Thoracic aorta (tissue), 2 donors: ENCODE data around the gene RAB11FIP3. TPM values are rescaled to one million over a fixed set of nuclear protein-coding genes. Genes with fewer than 3 reads are reported as not detected.

Source experiments
- ATAC-seq: fragments of 150-250 bp; one replicate; pipeline ENCODE4 v1.8.0; 2017; ENCODE audit warnings: low read depth; ENCODE audit not compliant: insufficient number of reproducible peaks, low FRiP score
- DNase-seq: peaks from one replicate; pipeline ENCODE4 v3.0.0-alpha.2; 2020; ENCODE audit warnings: low spot score
- H3K27ac ChIP-seq, 2 donors: fragments of 200-600 bp; sonication (generic); 1 replicate in 1 of 2; 2 replicates in 1 of 2; pipeline ENCODE4 v1.5.1; 2016; ENCODE audit warnings: mild to moderate bottlenecking in 2 of 2, moderate library complexity in 2 of 2
- H3K27me3 ChIP-seq: fragments of 200-600 bp; sonication (generic); replicated peaks from 2 replicates; pipeline ENCODE4 v1.6.0; 2016; ENCODE audit warnings: mild to moderate bottlenecking; ENCODE audit not compliant: insufficient read depth
- H3K36me3 ChIP-seq: fragments of 200-600 bp; sonication (generic); one replicate; pipeline ENCODE4 v1.5.1; 2016
- H3K4me1 ChIP-seq, 2 donors: fragments of 200-600 bp; sonication (generic); 1 replicate in 1 of 2; 2 replicates in 1 of 2; pipeline versions ENCODE4 v1.5.1 to v1.6.0; 2016; ENCODE audit warnings: low read depth in 2 of 2, mild to moderate bottlenecking in 1 of 2; ENCODE audit not compliant: control insufficient read depth in 1 of 2
- H3K4me3 ChIP-seq: fragments of 200-600 bp; sonication (generic); 2 replicates; pipeline ENCODE4 v1.5.1; 2016; ENCODE audit warnings: mild to moderate bottlenecking
- H3K9me3 ChIP-seq: fragments of 200-600 bp; sonication (generic); 2 replicates; pipeline ENCODE4 v1.5.1; 2016
- total RNA-seq, 2 donors: library from RNA; depleted of rRNA; stranded (reverse); fragments of >200 nt; gene quantifications; one replicate each; pipeline versions ENCODE4 v1.1.0 to v1.2.3, GENCODE V29; 2016
- TF ChIP-seq, protein P1 (sequence below): fragments of 200-600 bp; sonication (generic); IDR thresholded peaks from one replicate; pipeline ENCODE4 v1.5.1; 2019; ENCODE audit warnings: antibody characterized with exemption

RAB11FIP3 gene
- total RNA-seq, 2 donors from 2014 or later = 70.1 to 71.1 TPM

DNA sequence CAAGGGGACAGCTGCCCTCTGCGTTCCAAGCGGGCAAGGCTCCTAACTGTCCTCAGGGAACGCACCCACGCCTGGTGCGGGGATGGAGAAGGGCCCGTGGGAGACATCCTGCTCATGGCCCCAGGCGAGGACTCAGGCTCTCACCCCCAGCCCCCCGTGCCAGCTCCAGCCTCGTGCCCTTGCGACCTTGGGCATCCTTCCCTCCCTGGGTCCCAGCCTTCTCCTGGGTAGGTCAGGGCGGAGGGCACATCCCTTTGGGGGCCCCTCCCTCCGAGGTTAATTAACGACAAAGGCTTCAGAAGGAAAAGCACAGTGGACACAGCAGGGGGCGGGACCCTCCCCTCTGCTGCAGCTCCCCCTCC lies 46.6 kb upstream of the RAB11FIP3 start:
- Histone ChIP-seq H3K4me3 (no peak overlapping the region), H3K27me3 (no peaks in the 10 kb centered on the region), H3K27ac (no peak overlapping the region), H3K36me3 (peaks cover 27% of the 10 kb centered on the region), H3K4me1 (peaks cover 9 to 31% of the 10 kb centered on the region in 2 donors), H3K9me3 (no peaks in the 10 kb centered on the region)
- ATAC-seq (no peak), DNase-seq (no peak)
- TF ChIP-seq, protein P1, sequence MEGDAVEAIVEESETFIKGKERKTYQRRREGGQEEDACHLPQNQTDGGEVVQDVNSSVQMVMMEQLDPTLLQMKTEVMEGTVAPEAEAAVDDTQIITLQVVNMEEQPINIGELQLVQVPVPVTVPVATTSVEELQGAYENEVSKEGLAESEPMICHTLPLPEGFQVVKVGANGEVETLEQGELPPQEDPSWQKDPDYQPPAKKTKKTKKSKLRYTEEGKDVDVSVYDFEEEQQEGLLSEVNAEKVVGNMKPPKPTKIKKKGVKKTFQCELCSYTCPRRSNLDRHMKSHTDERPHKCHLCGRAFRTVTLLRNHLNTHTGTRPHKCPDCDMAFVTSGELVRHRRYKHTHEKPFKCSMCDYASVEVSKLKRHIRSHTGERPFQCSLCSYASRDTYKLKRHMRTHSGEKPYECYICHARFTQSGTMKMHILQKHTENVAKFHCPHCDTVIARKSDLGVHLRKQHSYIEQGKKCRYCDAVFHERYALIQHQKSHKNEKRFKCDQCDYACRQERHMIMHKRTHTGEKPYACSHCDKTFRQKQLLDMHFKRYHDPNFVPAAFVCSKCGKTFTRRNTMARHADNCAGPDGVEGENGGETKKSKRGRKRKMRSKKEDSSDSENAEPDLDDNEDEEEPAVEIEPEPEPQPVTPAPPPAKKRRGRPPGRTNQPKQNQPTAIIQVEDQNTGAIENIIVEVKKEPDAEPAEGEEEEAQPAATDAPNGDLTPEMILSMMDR = no peak

DNA sequence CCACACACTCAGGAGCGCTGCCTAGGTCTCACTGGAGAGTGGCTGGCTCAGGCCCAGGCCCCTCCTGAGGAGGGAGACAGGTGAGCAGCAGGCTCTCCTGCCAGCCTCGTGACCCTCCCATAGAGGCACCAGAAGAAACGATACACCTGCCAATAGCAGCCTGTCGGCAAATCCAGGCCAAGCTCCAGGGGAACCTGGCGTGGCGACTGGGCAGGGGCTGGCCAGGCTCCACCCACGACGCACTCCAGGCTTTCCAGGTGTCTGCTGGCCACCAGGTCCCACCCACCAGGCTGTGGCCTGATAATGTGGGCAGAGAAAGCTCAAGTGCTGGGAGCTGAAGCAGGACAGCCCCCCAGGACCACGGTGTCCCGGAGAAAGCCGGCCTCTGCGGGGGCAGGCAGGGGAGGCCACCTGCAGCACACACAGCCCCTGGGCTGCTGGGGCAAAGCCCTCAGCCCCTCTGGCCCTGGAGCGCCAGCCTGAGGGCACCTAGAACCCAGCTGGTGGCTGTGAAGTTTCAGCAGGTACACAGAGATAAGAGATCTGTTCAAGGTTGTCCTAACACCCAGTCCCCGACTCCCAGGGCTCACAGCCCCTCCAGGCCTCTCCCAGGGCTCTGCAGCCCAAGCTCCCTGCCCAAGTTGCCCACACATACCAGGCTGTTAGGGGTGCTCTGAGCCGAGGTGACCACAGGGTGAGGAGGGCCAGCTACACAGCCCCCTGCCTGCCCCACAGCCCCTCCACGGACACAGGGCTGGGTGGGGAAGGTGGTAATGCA lies 46.1 kb upstream of the RAB11FIP3 start:
- Histone ChIP-seq H3K27ac (no peak overlapping the region), H3K9me3 (no peaks in the 10 kb centered on the region), H3K4me1 (peaks cover 9 to 31% of the 10 kb centered on the region in 2 donors), H3K27me3 (no peaks in the 10 kb centered on the region), H3K4me3 (no peak overlapping the region), H3K36me3 (peaks cover 27% of the 10 kb centered on the region)
- TF ChIP-seq, protein P1 = no peak
- DNase-seq (no peak), ATAC-seq (no peak)

DNA sequence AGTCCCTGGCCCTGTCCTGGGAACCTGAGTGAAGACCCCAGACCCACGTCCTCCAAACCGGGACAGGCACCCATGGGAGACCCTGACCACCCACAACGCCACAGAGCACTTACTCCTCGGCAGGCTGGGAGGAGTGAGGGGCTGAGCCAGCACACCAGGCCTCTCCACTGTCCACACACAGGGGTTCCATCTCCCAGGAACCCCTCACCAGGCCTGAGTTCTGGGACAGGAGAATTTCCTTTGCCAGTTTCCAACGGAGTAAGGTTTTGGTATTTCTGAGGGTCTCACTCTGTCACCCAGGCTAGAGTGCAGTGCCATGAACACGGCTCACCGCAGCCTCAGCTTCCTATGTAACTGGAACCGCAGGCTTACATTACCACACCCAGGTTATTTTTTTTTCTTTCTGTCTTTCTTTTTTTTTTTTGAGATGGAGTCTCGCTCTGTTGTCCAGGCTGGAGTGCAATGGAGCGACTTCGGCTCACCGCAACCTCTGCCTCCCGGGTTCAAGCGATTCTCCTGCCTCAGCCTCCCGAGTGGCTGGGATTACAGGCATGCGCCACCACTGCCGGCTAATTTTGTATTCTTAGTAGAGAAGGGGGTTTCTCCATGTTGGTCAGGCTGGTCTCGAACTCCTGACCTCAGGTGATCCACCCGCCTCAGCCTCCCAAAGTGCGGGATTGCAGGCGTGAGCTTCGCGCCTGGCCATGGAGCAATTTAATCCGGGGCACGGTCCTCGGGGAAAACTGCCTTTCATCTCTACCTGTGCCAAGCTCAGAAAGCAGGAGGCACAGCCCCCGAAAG lies 45.3 kb upstream of the RAB11FIP3 start:
- H3K27me3 ChIP-seq = no peaks in the 10 kb centered on the region
- H3K4me1 ChIP-seq = peaks cover 9 to 31% of the 10 kb centered on the region in 2 donors
- H3K27ac ChIP-seq = no peak overlapping the region
- no peak for ATAC-seq
- H3K9me3 ChIP-seq = no peaks in the 10 kb centered on the region
- no peak for DNase-seq
- H3K36me3 ChIP-seq = peaks cover 21% of the 10 kb centered on the region
- TF ChIP-seq, protein P1 = no peak
- peak overlapping the region; percentile 84 for H3K4me3 ChIP-seq

DNA sequence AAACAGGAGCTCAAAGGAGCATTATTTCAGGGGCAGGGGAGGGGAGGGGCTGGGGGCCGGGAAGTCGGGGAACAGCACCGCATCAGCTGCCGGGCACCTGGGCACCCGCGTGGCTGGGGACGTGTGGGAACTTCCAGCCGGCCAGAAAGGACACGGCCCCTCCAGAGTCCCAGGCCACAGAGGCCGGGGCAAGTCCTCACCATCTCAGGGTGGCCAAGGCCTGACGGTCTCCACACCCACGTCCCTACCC lies 44.8 kb upstream of the RAB11FIP3 start:
- H3K27ac ChIP-seq = no peak overlapping the region
- peaks cover 17% of the 10 kb centered on the region for H3K36me3 ChIP-seq
- no peak for DNase-seq
- no peaks in the 10 kb centered on the region for H3K27me3 ChIP-seq
- peak overlapping the region; percentile 84 for H3K4me3 ChIP-seq
- H3K4me1 ChIP-seq = peaks cover 9 to 31% of the 10 kb centered on the region in 2 donors
- ATAC-seq = no peak
- H3K9me3 ChIP-seq = no peaks in the 10 kb centered on the region
- TF ChIP-seq, protein P1 = no peak

DNA sequence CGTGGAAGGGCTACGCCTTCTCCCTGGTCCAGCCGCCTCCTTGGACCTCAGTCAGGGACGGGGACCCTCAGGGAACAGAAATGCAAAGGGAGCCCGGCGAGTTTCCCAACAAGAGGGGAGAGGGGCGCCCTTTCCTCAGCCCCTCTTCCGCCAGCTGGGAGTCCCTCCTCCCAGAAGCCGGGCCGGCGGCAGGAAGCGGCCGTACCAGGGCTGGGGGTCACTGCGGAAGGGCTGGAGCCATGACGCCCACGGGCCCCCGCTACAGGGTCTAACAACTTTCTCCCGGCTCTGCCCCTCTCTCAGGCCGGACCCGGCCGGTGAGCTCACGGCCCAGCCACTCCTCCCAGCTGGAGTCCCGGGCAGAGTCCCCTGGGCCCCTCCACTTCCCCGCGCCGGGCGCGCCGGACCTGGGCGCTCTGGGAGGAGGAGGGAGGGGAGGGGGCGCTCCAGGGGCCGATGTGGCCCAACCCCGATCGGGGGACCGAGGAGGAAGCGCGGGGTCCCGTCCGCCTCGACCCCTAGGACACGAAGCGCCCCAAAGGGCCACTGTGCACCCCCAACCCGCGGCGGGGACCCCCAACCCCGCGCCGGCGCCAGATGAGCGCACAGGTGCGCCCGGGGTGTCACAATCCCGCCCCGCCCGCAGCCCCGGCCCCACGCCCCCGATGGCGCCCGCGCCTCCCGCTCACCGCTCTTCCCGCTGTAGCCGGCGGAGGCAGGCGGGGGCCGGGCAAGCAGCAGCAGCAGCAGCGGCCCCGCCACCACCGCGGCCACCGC lies 44.2 kb upstream of the RAB11FIP3 start:
- TF ChIP-seq, protein P1 = no peak
- DNase-seq = no peak
- peak; percentile 16 for ATAC-seq

More for the DNA sequence above, 44.2 kb upstream of the RAB11FIP3 start:
- no peaks in the 10 kb centered on the region for H3K9me3 ChIP-seq
- no peaks in the 10 kb centered on the region for H3K27me3 ChIP-seq
- no peak overlapping the region for H3K27ac ChIP-seq
- H3K4me1 ChIP-seq = peaks cover 9 to 31% of the 10 kb centered on the region in 2 donors
- peaks cover 12% of the 10 kb centered on the region for H3K36me3 ChIP-seq
- H3K4me3 ChIP-seq = peak overlapping the region; percentile 84
